ENCODE data around the gene DOK4.

DOK4 gene

GRCh38 chr16:57434003-57434402, 52.3 kb downstream of the DOK4 start:
- H3K4me3 ChIP-seq (replicated peaks in 1 of 2; ENCODE audit: low read depth in 2 of 2, low read length in 2 of 2): no peak overlapping the region
- no peak for TF ChIP-seq CTCF (IDR thresholded peaks at IDR 0.05; ENCODE audit: low read depth, low read length)
- no peak for DNase-seq (ENCODE audit: low read depth in 2 of 2)

- no peak for DNase-seq (ENCODE audit: low read depth in 2 of 2)
- no peak for TF ChIP-seq CTCF (IDR thresholded peaks at IDR 0.05; ENCODE audit: low read depth, low read length)
- no peak overlapping the region for H3K4me3 ChIP-seq (replicated peaks in 1 of 2; ENCODE audit: low read depth in 2 of 2, low read length in 2 of 2)
These were observed 53.3 kb downstream of the DOK4 start for GRCh38 chr16:57432989-57433388.

GRCh38 chr16:57432505-57432904, 53.8 kb downstream of the DOK4 start:
- no peak for DNase-seq (ENCODE audit: low read depth in 2 of 2)
- H3K4me3 ChIP-seq (replicated peaks in 1 of 2; ENCODE audit: low read depth in 2 of 2, low read length in 2 of 2): no peak overlapping the region
- no peak for TF ChIP-seq CTCF (IDR thresholded peaks at IDR 0.05; ENCODE audit: low read depth, low read length)

GRCh38 chr16:57430955-57431354, 55.3 kb downstream of the DOK4 start:
- no peak for TF ChIP-seq CTCF (IDR thresholded peaks at IDR 0.05; ENCODE audit: low read depth, low read length)
- no peak for DNase-seq (ENCODE audit: low read depth in 2 of 2)
- no peak overlapping the region for H3K4me3 ChIP-seq (replicated peaks in 1 of 2; ENCODE audit: low read depth in 2 of 2, low read length in 2 of 2)

GRCh38 chr16:57427824-57428223, 58.5 kb downstream of the DOK4 start:
- no peak for TF ChIP-seq CTCF (IDR thresholded peaks at IDR 0.05; ENCODE audit: low read depth, low read length)
- DNase-seq (ENCODE audit: low read depth in 2 of 2): no peak
- H3K4me3 ChIP-seq (replicated peaks in 1 of 2; ENCODE audit: low read depth in 2 of 2, low read length in 2 of 2): no peak overlapping the region

GRCh38 chr16:57427307-57427706, 59.0 kb downstream of the DOK4 start:
- TF ChIP-seq CTCF (IDR thresholded peaks at IDR 0.05; ENCODE audit: low read depth, low read length): no peak
- H3K4me3 ChIP-seq (replicated peaks in 1 of 2; ENCODE audit: low read depth in 2 of 2, low read length in 2 of 2): no peak overlapping the region
- DNase-seq (ENCODE audit: low read depth in 2 of 2): no peak

- no peak for TF ChIP-seq CTCF (IDR thresholded peaks at IDR 0.05; ENCODE audit: low read depth, low read length)
- no peak overlapping the region for H3K4me3 ChIP-seq (replicated peaks in 1 of 2; ENCODE audit: low read depth in 2 of 2, low read length in 2 of 2)
- DNase-seq (ENCODE audit: low read depth in 2 of 2): no peak
These were observed 59.9 kb downstream of the DOK4 start for GRCh38 chr16:57426356-57426755.

All from cardiac fibroblast (primary cell).